NCI-H460 (cell line): Measurements from ENCODE around the gene UNC5B. TPM values are rescaled to one million over a fixed set of nuclear protein-coding genes. Genes with fewer than 3 reads are reported as not detected.
A peak's percentile ranks its signal among the peaks of the same experiment; 100 is the strongest.
"Not testable (repeated sequence)": the region's sequence is repeated elsewhere in the genome, so short reads cannot be mapped to it uniquely, and the experiment has no call there.

Experiments
- DNase-seq: peaks from one replicate; pipeline ENCODE4 v3.0.0-alpha.2; 2016; ENCODE audit warnings: low read depth; ENCODE audit errors: extremely low read depth
- total RNA-seq: library from RNA; depleted of rRNA; stranded (reverse); fragments of >200 nt; shearing (Covaris generic); gene quantifications from 2 replicates; pipeline ENCODE4 v1.2.3, GENCODE V29; 2014

UNC5B gene
- total RNA-seq, 1 experiment from 2014 or later = 50.9 TPM

DNA sequence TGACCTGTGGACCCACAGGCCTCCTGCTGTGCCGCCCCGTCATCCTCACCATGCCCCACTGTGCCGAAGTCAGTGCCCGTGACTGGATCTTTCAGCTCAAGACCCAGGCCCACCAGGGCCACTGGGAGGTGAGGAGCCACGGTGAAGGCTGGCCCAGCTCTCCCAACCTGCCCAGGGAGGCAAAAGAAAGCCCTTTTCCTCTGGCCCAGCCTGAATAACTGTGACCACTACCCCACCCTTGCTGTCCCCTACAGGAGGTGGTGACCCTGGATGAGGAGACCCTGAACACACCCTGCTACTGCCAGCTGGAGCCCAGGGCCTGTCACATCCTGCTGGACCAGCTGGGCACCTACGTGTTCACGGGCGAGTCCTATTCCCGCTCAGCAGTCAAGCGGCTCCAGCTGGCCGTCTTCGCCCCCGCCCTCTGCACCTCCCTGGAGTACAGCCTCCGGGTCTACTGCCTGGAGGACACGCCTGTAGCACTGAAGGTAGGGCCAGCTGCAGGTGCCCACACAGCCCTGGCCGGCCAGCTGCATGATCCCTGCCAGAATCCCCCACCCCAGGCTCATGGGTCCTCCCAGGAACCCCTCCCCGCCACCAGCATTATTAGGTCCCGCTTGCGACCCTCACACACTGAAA lies 81.2 kb downstream of the UNC5B start:
- no peak for DNase-seq

DNA sequence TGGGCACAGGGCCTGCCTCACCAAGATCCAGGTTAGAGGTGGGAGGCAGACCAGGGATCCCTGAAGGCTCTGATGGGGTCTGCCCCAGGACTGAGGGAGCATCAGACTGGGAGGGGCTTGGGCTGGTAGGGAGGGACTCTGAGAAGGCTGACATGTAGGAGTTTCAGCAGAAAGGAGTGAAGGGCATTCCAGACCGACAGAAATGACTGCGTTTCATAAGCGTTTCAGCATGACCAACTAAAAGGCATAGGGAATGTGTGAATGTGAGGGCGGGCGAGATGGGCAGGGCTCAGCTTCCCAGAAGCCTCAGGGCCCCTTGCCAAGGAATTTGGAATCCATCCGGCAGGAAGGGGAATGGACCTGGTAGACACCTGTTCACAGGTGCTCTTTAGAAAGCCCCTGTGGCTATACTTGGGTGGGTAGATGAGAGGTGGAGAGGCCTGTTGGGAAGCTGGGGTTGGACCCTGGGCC lies 81.8 kb downstream of the UNC5B start:
- DNase-seq = no peak

DNA sequence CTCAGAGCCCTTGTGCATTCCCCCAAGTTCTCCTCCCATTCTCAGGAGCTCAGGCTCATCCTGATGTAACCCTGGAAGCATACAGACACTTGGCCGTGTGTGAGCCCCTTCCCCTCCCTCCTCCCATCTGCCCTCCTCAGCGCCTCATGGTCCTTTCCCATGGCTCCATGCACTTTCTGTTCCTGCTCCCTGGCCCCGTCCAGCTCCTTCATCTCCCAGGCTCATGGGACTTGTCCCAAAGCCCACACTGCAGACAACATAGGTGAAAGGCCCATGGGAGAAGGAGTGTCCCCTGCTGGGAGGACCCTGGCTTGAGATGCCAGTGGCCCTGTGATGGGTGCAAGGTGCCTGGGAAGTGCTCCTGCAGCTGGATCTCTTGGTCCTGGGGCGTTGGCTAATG lies 82.5 kb downstream of the UNC5B start:
- no peak for DNase-seq

DNA sequence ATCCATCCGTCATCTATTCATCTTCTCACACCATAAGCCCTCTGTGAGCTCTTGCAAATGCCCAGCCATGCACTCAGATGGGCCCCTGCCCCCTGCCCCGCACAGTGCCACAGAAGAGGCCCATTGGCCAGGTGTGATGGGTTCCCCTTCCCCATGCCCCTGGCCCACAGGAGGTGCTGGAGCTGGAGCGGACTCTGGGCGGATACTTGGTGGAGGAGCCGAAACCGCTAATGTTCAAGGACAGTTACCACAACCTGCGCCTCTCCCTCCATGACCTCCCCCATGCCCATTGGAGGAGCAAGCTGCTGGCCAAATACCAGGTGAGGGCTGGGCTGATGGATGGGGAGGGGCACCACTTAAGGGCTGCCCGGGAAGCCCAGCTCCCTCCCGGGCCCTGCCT lies 83.3 kb downstream of the UNC5B start:
- no peak for DNase-seq

DNA sequence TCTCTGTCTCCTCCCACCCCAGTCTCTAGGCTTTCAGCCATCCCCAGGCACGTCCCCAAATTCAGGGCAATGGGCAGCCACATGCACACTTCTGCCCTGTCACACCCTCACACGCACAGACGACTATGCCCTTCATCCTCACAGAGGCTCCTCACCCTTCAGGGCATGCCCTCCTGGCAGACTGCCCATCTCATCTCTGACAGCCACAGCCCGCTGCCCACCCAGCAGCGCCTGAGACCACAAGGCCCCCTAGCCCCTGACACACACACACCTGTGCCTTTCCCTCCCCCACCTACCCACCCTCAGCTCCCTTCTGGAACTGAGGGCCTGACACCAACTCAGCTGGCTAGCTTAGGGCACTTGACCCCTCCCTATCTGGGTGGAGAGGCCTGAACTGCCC lies 83.7 kb downstream of the UNC5B start:
- no peak for DNase-seq

DNA sequence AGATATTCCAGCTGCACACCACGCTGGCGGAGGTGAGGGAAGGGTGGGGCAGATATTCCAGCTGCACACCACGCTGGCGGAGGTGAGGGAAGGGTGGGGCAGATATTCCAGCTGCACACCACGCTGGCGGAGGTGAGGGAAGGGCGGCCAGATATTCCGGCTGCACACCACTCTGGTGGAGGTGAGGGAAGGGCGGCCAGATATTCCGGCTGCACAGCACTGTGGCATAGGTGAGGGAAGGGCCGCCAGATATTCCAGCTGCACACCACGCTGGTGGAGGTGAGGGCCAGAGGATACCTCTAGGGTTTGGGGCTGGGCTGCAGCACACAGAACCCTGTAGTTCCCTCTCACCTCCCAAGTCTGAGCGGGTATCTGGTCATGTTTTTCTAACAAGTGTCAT lies 84.4 kb downstream of the UNC5B start:
- DNase-seq = not testable (repeated sequence)

DNA sequence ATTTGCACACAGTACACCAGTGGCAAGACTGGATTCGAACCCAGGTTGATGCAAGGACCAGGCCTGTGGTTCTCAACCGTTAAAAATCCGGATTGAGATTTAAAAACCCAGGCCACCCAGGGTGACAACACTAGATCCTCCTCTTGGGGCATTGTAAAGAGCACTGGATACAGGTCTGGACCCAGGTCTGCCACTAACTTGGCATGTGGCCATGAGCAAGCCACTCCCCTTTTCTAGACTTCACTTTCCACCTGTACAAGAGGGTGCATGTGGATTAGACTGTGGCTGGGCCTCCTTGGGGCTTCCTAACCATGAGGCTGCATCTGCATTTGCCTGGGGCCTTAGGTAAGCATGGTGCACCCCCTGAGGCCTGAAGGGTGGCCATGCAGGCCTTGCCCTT lies 85.0 kb downstream of the UNC5B start:
- no peak for DNase-seq

DNA sequence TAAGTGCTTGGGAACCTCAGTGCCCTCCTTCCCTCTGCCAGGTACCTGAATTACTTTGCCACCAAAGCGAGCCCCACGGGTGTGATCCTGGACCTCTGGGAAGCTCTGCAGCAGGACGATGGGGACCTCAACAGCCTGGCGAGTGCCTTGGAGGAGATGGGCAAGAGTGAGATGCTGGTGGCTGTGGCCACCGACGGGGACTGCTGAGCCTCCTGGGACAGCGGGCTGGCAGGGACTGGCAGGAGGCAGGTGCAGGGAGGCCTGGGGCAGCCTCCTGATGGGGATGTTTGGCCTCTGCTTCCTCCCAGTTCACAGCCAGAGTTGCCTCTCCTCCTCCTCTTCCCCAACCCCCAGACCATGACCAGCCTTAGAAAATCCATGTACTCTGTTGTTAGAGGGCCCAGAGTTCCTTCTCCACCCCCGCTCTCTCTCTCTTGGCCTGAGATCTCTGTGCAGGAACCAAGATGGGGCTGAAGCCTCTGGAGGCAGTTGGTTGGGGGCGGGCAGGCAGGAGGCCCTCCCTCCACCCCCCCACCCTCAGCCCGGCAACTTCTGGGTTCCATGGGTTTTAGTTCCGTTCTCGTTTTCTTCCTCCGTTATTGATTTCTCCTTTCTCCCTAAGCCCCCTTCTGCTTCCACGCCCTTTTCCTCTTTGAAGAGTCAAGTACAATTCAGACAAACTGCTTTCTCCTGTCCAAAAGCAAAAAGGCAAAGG lies 86.9 kb downstream of the UNC5B start:
- no peak for DNase-seq

DNA sequence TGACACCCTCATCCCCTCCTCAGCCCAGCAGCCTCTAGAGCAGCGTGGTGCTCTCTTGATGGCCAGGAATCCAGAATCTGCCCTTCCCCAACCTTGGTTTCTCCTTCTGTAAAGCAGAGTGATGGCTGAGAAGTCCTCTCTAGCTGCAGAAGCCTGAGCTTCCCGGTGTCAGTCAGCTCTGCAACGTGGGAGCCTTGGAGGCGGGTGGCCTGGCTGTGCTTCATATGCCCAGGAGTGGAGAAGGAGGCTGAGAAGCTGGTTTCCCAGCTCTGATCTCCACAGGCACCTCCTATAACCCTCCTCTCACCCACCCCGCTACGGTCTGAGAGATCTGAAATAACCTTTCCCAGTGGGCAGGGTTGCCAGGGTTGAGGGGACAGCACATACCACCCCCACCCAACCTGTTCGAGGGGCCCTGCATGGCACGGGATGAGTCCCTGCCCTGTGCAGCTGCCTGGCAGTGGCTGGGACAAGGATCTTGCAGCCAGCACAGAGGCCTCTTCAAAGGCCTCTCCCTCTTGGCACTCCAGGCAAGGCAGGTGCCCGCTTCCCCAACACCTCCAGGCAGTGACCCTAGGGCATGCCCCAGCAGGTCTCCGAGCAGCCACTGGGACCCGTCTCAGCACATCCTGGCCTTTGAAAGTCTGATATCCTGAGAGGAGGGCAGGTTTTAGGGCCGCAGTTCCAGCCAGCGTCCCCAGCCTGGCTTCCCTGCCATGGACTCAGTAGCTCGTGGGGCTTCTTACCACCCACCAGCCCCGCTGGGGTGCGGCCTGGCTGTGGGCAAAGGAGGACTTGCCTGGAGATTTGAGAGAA lies 88.4 kb downstream of the UNC5B start:
- no peak for DNase-seq

DNA sequence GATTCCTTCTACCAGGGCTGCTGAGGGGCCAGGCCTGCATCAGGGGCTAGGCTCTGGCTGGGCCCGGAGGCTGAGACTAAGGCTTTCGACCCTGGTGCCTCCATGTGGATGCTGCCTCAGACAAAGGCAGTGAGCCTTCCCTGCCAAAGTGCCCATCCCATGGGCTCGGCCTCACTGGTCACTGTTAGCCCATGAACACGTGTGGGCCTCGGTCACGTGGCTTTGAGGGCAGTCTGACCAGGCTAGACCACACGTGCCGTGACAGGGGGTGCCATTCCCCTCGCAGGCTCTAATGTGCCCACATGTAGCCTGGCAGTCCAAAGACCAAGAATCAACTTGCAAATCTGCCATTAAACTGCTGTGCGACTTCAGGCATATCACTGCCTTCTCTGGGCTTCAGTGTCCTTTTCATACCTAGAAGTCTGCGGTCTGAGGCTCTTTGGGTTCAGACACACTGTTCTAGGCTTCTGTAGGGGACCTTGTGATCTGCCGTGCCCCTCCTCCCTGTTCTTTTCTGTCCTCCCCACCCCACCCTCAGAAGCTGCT lies 89.1 kb downstream of the UNC5B start:
- no peak for DNase-seq

DNA sequence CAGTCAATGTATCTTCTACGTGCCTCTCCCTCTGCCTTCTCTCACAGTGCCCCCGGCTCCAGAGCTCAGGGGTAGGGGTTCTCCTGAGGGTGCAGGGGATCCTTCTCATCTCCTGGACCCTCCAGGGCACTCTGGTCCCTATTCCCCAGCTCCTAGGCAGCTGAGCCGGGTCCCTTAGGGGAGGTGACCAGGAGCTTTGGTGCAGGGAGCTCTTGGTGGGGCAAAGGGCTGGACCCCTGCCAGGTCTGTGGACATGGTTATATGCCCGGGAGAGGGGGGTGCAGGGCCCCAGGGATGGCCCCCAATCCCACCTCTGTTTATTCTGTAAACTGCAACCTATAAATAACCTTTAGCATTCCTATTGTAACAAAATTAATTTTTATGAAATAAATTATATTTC lies 90.1 kb downstream of the UNC5B start:
- no peak for DNase-seq

DNA sequence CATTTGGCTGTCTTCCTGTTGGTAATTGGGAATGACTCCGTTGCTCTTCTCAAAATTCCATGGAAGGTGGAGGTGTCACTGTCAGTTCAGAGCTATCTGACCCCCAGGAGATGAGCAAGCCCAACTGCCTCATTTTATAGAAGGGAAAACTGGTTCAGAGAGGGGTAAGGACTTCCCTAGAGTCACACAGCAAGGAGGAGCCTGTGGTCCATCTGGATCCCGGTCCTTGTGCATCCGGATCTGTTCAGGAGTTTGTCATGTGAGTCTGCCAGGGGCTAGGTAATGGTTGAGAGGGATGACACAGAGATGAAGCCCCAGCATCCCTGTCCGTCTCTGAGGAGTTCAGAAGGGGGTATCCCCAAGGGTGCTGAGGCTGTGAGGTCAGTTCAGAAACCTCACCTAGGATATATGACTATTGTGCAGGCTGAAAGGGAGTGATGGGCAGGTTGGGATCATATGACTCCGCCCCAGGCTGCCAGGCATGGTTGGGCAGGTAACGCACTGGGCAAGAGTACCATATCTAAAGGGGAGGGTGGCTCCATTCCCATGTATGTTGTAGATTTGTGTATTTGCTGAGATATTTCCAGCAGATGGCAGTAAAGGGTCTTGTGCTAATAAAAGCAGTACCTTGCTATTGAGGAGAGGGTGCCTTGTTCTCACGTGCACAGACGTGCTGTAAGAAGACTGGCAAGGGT lies 90.7 kb downstream of the UNC5B start:
- DNase-seq = peak; percentile 62

DNA sequence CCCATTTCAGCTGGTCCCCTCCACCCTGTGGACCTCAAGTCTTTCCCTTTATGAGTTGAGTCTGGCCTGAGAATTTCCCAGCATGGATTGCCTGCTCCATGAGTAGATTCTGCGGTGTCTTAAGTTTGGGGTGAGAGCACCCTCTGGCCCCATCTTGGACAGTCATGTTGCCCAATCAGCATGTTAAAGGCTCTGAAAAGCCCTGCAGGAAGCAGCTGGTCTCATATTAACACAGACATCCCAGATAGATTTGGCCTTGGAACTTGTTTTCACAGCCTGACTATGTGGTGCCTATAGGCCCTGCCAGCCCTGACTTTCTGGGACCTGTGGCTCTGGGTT lies 91.2 kb downstream of the UNC5B start:
- no peak for DNase-seq

DNA sequence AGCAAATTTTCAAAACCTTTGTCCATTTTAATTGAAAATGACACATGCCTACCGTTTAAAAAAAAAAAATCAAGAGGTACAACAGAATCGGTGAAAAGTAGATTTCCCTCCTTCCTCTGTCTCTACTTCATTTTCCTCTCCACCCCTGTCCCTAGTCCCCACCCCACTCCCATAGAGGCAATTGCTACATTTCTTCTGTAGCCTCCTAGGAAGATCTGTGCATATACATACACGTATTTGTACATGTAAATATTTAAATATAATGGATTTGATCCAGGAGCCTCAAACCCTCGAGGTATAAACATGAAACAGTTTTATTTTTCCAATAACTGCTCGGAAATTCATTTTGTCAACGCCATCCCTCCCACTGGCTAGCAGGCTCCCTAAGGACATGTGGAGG lies 92.5 kb downstream of the UNC5B start:
- no peak for DNase-seq

DNA sequence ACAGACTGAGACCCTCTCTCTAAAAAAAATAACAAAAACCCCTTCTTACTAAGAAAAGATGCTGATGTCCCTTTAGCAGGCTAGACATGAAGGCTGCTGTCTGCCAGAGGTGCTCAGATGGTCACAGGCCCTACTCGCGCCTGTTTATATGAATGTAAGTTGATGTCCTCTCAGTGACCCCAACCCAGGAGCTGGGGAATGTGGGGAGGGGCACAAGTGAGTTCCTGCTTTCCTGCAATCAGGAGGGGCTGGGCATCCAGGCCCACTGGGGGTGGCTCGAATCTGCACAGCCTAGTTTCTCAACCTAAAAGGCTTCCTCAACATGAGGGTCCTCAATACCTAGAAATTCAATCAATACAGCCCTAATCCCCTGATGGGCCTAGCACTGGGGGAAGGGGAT lies 94.6 kb downstream of the UNC5B start:
- DNase-seq = no peak

DNA sequence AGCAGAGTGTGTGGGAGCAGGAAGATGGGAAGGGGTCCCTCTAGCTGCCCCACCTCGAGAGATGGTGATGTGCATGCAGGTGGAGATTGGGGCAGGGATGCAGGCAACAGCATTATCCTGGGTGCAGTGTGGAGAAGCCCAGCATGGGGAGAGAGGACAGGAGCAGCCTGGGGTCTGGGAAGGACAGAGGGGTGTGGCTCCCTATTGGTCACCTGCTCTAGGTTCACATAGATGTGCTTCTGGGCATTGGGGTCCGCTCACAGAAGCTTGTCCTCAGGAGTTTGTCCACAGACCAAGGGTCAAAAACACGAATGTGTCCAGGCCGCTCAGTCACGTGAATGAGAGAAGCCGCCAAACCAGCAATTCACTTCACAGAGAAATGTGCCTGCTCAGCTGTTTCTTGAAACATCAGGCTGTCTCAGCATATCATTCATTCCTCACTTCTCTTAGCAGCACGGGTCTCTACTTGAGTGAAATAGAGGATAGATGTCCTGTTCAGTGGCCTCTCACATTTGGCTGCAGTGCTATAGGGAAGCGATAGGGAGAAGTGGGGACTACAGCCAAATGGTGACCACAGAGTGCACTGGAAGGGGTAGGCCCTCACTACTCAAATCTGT lies 95.2 kb downstream of the UNC5B start:
- no peak for DNase-seq

DNA sequence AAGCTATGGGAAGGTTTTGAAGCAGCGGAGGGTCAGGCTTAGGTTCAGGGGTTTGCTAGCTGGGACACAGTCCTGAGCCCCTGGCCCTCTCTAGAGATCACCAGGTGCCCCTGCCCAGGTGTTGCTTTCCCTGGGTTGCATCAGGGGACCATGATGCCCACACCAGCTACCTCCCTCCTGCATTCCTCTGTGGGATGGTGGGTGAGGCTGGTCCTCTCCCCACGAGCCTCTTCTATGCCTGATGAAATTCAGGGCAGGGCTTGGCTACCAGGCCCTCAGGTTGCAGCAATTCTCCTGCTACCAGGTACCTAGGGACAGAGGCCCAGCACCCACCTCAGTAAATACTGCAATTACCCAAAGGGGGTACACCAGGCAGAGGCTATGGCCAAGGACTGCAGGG lies 95.9 kb downstream of the UNC5B start:
- DNase-seq = no peak

DNA sequence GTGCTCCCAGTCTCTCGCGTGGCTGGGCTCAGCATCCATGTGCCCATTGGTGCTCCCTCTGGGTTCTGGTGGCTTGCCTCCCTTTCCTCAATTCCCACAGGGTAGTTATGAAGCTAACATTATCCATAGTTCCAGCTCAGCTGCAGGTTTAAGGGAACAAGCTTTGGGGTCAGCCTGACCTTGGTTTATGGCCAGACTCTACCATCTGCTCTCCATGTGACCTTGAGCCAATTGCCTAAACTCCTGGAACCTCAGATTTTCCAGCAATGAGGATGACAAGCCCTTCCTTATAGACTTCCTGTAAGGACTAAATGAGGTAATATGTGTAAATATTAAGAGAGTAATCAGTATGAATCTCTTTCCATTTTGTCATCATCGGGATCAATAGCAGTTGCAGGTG lies 96.6 kb downstream of the UNC5B start:
- DNase-seq = no peak

DNA sequence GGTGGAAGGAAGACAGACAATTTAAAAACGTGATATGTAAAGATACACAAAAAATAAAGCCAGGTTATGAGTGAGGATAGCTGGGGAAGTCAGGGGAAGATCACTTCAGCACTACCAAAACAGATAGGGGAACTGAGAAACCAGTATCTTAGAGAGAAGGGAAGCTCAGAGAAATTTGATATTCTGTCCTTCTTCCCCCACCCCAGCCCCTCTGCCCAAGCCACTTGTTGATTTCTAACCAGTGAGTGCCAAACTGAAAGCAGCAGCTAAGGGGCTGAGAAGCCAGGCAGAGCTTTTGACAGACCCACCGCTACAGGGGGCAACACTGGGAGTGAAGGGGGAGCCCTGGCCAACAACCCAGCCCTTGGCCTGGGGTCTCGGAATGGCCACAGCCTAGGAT lies 97.5 kb downstream of the UNC5B start:
- DNase-seq = no peak

DNA sequence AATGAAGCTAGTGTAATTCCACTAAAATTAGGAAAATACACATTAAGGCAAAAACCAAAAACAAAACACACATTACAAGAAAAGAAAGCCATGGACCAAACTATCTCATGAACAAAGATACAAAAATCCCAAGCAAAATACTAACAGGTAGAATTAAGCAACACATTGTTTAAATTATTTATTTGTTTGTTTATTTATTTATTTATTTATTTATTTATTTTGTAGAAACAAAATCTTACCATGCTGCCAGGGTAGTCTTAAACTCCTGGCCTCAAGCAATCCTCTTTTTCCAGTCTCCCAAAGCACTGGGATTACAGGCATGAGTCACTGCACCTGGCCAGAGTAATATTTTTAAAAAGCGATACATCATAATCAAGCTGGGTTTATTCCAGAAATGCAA lies 99.8 kb downstream of the UNC5B start:
- no peak for DNase-seq
